Adipocyte (in vitro differentiated cells): ENCODE results near the gene FHOD3.
A peak's percentile ranks its signal among the peaks of the same experiment; 100 is the strongest.

Experiments
- DNase-seq: peaks from one replicate; pipeline ENCODE4 v3.0.0-alpha.2; 2015; ENCODE audit warnings: low read depth
- H3K27me3 ChIP-seq: replicated peaks from 2 replicates; pipeline ENCODE4 v1.7.0; 2013; ENCODE audit warnings: mild to moderate bottlenecking, low read length, moderate library complexity; ENCODE audit not compliant: control insufficient read depth, insufficient read depth
- H3K36me3 ChIP-seq: 2 replicates; pipeline ENCODE4 v1.7.0; 2013; ENCODE audit warnings: low read length, mild to moderate bottlenecking, moderate library complexity; ENCODE audit not compliant: control insufficient read depth, insufficient read depth, severe bottlenecking
- H3K4me1 ChIP-seq: 2 replicates; pipeline ENCODE4 v1.7.0; 2013; ENCODE audit warnings: mild to moderate bottlenecking, low read length, moderate library complexity; ENCODE audit not compliant: control insufficient read depth, insufficient read depth
- H3K4me3 ChIP-seq: 2 replicates; pipeline ENCODE4 v1.7.0; 2013; ENCODE audit warnings: mild to moderate bottlenecking, low read length, moderate library complexity
- H3K9ac ChIP-seq: 2 replicates; pipeline ENCODE4 v1.7.0; 2013; ENCODE audit warnings: mild to moderate bottlenecking, low read length, moderate library complexity
- H3K9me3 ChIP-seq: 2 replicates; pipeline ENCODE4 v1.7.0; 2013; ENCODE audit warnings: mild to moderate bottlenecking, low read length, moderate library complexity; ENCODE audit not compliant: control insufficient read depth

The FHOD3 gene

GRCh38 chr18:36529747-36530146 lies 232.2 kb downstream of the FHOD3 start:
- no peak overlapping the region for H3K9ac ChIP-seq
- no peaks in the 10 kb centered on the region for H3K9me3 ChIP-seq
- no peaks in the 10 kb centered on the region for H3K27me3 ChIP-seq
- H3K4me1 ChIP-seq, result peaks cover 3% of the 10 kb centered on the region
- H3K36me3 ChIP-seq, result no peaks in the 10 kb centered on the region
- no peak overlapping the region for H3K4me3 ChIP-seq
- DNase-seq, result no peak

GRCh38 chr18:36530676-36531405 lies 233.3 kb downstream of the FHOD3 start:
- Histone ChIP-seq H3K4me3 (no peak overlapping the region), H3K27me3 (no peaks in the 10 kb centered on the region)

GRCh38 chr18:36531636-36532035 lies 234.1 kb downstream of the FHOD3 start:
- no peak overlapping the region for H3K4me3 ChIP-seq
- no peak overlapping the region for H3K9ac ChIP-seq
- no peak for DNase-seq
- peaks cover 3% of the 10 kb centered on the region for H3K4me1 ChIP-seq
- H3K9me3 ChIP-seq, result no peaks in the 10 kb centered on the region
- H3K36me3 ChIP-seq, result no peaks in the 10 kb centered on the region
- no peaks in the 10 kb centered on the region for H3K27me3 ChIP-seq

More at GRCh38 chr18:36530676-36531405, 233.3 kb downstream of the FHOD3 start:
- DNase-seq, result no peak
- Histone ChIP-seq H3K36me3 (no peaks in the 10 kb centered on the region), H3K9me3 (no peaks in the 10 kb centered on the region), H3K9ac (no peak overlapping the region), H3K4me1 (peaks cover 3% of the 10 kb centered on the region)

GRCh38 chr18:36532394-36532793 lies 234.9 kb downstream of the FHOD3 start:
- no peak overlapping the region for H3K9ac ChIP-seq
- H3K4me3 ChIP-seq, result no peak overlapping the region
- no peaks in the 10 kb centered on the region for H3K36me3 ChIP-seq
- H3K9me3 ChIP-seq, result no peaks in the 10 kb centered on the region
- H3K4me1 ChIP-seq, result peaks cover 3% of the 10 kb centered on the region
- no peaks in the 10 kb centered on the region for H3K27me3 ChIP-seq
- DNase-seq, result peak; percentile 17

- H3K4me3 ChIP-seq, result no peak overlapping the region
- H3K4me1 ChIP-seq, result peaks cover 3% of the 10 kb centered on the region
- no peaks in the 10 kb centered on the region for H3K9me3 ChIP-seq
- no peaks in the 10 kb centered on the region for H3K27me3 ChIP-seq
- DNase-seq, result no peak
- H3K36me3 ChIP-seq, result no peaks in the 10 kb centered on the region
- no peak overlapping the region for H3K9ac ChIP-seq
Measured at GRCh38 chr18:36532815-36533214, 235.3 kb downstream of the FHOD3 start.

GRCh38 chr18:36533446-36534153 lies 236.1 kb downstream of the FHOD3 start:
- Histone ChIP-seq H3K4me1 (peaks cover 3% of the 10 kb centered on the region), H3K9me3 (no peaks in the 10 kb centered on the region), H3K4me3 (no peak overlapping the region), H3K36me3 (no peaks in the 10 kb centered on the region), H3K9ac (no peak overlapping the region), H3K27me3 (no peaks in the 10 kb centered on the region)
- no peak for DNase-seq

- DNase-seq, result no peak
- no peaks in the 10 kb centered on the region for H3K9me3 ChIP-seq
- H3K4me3 ChIP-seq, result no peak overlapping the region
- H3K9ac ChIP-seq, result no peak overlapping the region
- H3K4me1 ChIP-seq, result peaks cover 3% of the 10 kb centered on the region
- H3K27me3 ChIP-seq, result no peaks in the 10 kb centered on the region
- H3K36me3 ChIP-seq, result no peaks in the 10 kb centered on the region
Measured at GRCh38 chr18:36534154-36534688, 236.7 kb downstream of the FHOD3 start.

GRCh38 chr18:36535202-36535935 lies 237.9 kb downstream of the FHOD3 start:
- Histone ChIP-seq H3K9me3 (no peaks in the 10 kb centered on the region), H3K9ac (no peak overlapping the region), H3K4me3 (no peak overlapping the region), H3K27me3 (no peaks in the 10 kb centered on the region), H3K36me3 (no peaks in the 10 kb centered on the region), H3K4me1 (peaks cover 3% of the 10 kb centered on the region)
- DNase-seq, result no peak

- H3K4me1 ChIP-seq, result peaks cover 3% of the 10 kb centered on the region
- H3K36me3 ChIP-seq, result no peaks in the 10 kb centered on the region
- no peak overlapping the region for H3K9ac ChIP-seq
- H3K4me3 ChIP-seq, result no peak overlapping the region
- no peak for DNase-seq
- H3K9me3 ChIP-seq, result no peaks in the 10 kb centered on the region
- no peaks in the 10 kb centered on the region for H3K27me3 ChIP-seq
Measured at GRCh38 chr18:36536426-36536825, 238.9 kb downstream of the FHOD3 start.

- H3K27me3 ChIP-seq, result no peaks in the 10 kb centered on the region
- no peak overlapping the region for H3K4me3 ChIP-seq
- no peak overlapping the region for H3K9ac ChIP-seq
- peaks cover 3% of the 10 kb centered on the region for H3K4me1 ChIP-seq
- no peaks in the 10 kb centered on the region for H3K9me3 ChIP-seq
- no peak for DNase-seq
- H3K36me3 ChIP-seq, result no peaks in the 10 kb centered on the region
Measured at GRCh38 chr18:36537289-36537688, 239.8 kb downstream of the FHOD3 start.

GRCh38 chr18:36539674-36540231 lies 242.2 kb downstream of the FHOD3 start:
- peak; percentile 13 for DNase-seq
- no peaks in the 10 kb centered on the region for H3K9me3 ChIP-seq
- no peak overlapping the region for H3K4me3 ChIP-seq
- H3K4me1 ChIP-seq, result no peaks in the 10 kb centered on the region
- H3K9ac ChIP-seq, result no peak overlapping the region
- no peaks in the 10 kb centered on the region for H3K27me3 ChIP-seq
- H3K36me3 ChIP-seq, result no peaks in the 10 kb centered on the region
